GM12878 (cell line): ENCODE data around the gene BRWD1. TPM values are rescaled to one million over a fixed set of nuclear protein-coding genes. Genes with fewer than 3 reads are reported as not detected.

Source experiments
- ATAC-seq: fragments of 200-7000 bp; cut with Tn5 transposase; 3 replicates; pipeline ENCODE4 v1.9.1; 2020; ENCODE audit warnings: mild to moderate bottlenecking, moderate library complexity
- BruUV-seq: library from RNA; stranded (reverse); fragments of 400-500 nt; replicated peaks from 2 replicates; lab custom pipeline; 2021; lab: Mats Ljungman, UMichigan
- CTCF ChIA-PET: fragments of 300-600 bp; sonication (Branson Sonifier 250); formaldehyde crosslinking; extraction: SDS; loops from one replicate; lab custom pipeline; 2021; ENCODE audit warnings: inconsistent platforms; lab: Yijun Ruan, JAX
- POLR2A ChIA-PET: fragments of 350-600 bp; formaldehyde crosslinking; extraction: SDS; loops from one replicate; lab custom pipeline; 2021; ENCODE audit warnings: inconsistent platforms; lab: Charles Lee
- RAD21 ChIA-PET: fragments of 300-600 bp; sonication (Branson Sonifier 250); formaldehyde crosslinking; loops from one replicate; lab custom pipeline; 2023; ENCODE audit warnings: antibody characterized with exemption; ENCODE audit not compliant: unreplicated experiment; lab: Charles Lee
- SMC1A ChIA-PET: fragments of 300-600 bp; sonication (Branson Sonifier 250); formaldehyde crosslinking; loops from one replicate; lab custom pipeline; 2023; ENCODE audit not compliant: unreplicated experiment, uncharacterized antibody; lab: Charles Lee
- DNase-seq: peaks from one replicate; pipeline ENCODE4 v3.0.0-alpha.2; 2011; ENCODE audit warnings: low read depth, low spot score
- FAIRE-seq: peaks from 3 replicates; lab custom pipeline; 2011; peaks lifted over from hg19 to GRCh38; lab: Jason Lieb, UNC
- H2AFZ ChIP-seq: 2 replicates; pipeline ENCODE4 v1.6.0; 2011; ENCODE audit warnings: low read depth, low read length, control low read depth; ENCODE audit not compliant: control insufficient read depth
- H3K27ac ChIP-seq: 2 replicates; pipeline ENCODE4 v1.5.1; 2011; ENCODE audit warnings: control low read depth; ENCODE audit not compliant: control insufficient read depth, insufficient read depth
- H3K27me3 ChIP-seq, 2 experiments: replicated peaks in 1 of 2; 2 replicates each; pipeline versions ENCODE4 v1.6.0 to v1.6.1; 2011; ENCODE audit warnings: low read length in 1 of 2; ENCODE audit not compliant: control insufficient read depth in 2 of 2, insufficient read depth in 2 of 2
- H3K36me3 ChIP-seq, 2 experiments: 2 replicates each; pipeline ENCODE4 v1.5.1; 2011; ENCODE audit warnings: low read length in 1 of 2; ENCODE audit not compliant: control insufficient read depth in 2 of 2, insufficient read depth in 2 of 2
- H3K4me1 ChIP-seq: 2 replicates; pipeline ENCODE4 v1.6.1; 2011; ENCODE audit warnings: mild to moderate bottlenecking, low read length, moderate library complexity, mixed read lengths; ENCODE audit not compliant: control insufficient read depth, insufficient read depth
- H3K4me2 ChIP-seq: 2 replicates; pipeline ENCODE4 v1.6.0; 2011; ENCODE audit warnings: control low read depth; ENCODE audit not compliant: control insufficient read depth, insufficient read depth
- H3K4me3 ChIP-seq: fragments of 200-600 bp; sonication (generic); 2 replicates; pipeline ENCODE4 v1.5.1; 2016
- H3K79me2 ChIP-seq: 2 replicates; pipeline ENCODE4 v1.6.0; 2011; ENCODE audit warnings: low read length; ENCODE audit not compliant: control insufficient read depth, insufficient read depth
- H3K9ac ChIP-seq: 2 replicates; pipeline ENCODE4 v1.8.0; 2011; ENCODE audit warnings: low read length, control low read depth, mixed read lengths; ENCODE audit not compliant: control insufficient read depth, insufficient read depth
- H3K9me3 ChIP-seq: replicated peaks from 3 replicates; pipeline ENCODE4 v1.5.1; 2011; ENCODE audit warnings: mild to moderate bottlenecking, low read length; ENCODE audit not compliant: control insufficient read depth, insufficient read depth
- H4K20me1 ChIP-seq: 2 replicates; pipeline ENCODE4 v1.6.0; 2011; ENCODE audit not compliant: control insufficient read depth, insufficient read depth
- ESRRA ChIP-seq: IDR thresholded peaks from 2 replicates; pipeline ENCODE4 v1.6.1; 2012; ENCODE audit warnings: mild to moderate bottlenecking, low read length, improper control_type of control experiment
- HDGF ChIP-seq: fragments of 450-650 bp; IDR thresholded peaks from 2 replicates; pipeline ENCODE4 v1.6.1; 2016; ENCODE audit warnings: antibody characterized with exemption
- IRF4 ChIP-seq: IDR thresholded peaks from 2 replicates; pipeline ENCODE4 v1.6.1; 2011; ENCODE audit warnings: low read depth, low read length
- LARP7 ChIP-seq: fragments of 450-650 bp; IDR thresholded peaks from 2 replicates; pipeline ENCODE4 v1.6.1; 2017; ENCODE audit warnings: mild to moderate bottlenecking
- MXI1 ChIP-seq: fragments of 150-350 bp; IDR thresholded peaks from 2 replicates; pipeline ENCODE4 v1.6.1; 2011; ENCODE audit warnings: low read depth, mild to moderate bottlenecking, inconsistent platforms, low read length, improper control_type of control experiment
- NKRF ChIP-seq: fragments of 450-650 bp; conservative IDR thresholded peaks from 2 replicates; pipeline ENCODE4 v1.6.1; 2017; ENCODE audit warnings: mild to moderate bottlenecking, moderate library complexity
- RBBP5 ChIP-seq: fragments of 200-600 bp; sonication (generic); conservative IDR thresholded peaks from 2 replicates; pipeline ENCODE4 v1.6.1; 2016
- WRNIP1 ChIP-seq: IDR thresholded peaks from 2 replicates; pipeline ENCODE4 v1.6.1; 2011; ENCODE audit warnings: low read depth, low read length, improper control_type of control experiment, borderline replicate concordance
- WGBS: methylation state at CpG from one replicate; pipeline ENCODE4 v1.1.6; 2016; ENCODE audit warnings: low lambda C conversion rate; ENCODE audit not compliant: insufficient replicate concordance, insufficient coverage; ENCODE audit errors: missing lambda C conversion rate; 5-methylcytosine and 5-hydroxymethylcytosine counted together
- in situ Hi-C: fragments of 300-500 bp; cut with MboI; formaldehyde crosslinking; loops from 9 replicates; pipeline ENCODE4 v1.14.3; 2018; ENCODE audit warnings: mixed read lengths
- intact Hi-C: fragments of 100-400 bp; cut with micrococcal nuclease; formaldehyde crosslinking; loops from one replicate; pipeline ENCODE4 v1.14.2; 2022; ENCODE audit not compliant: unreplicated experiment
- polyA plus RNA-seq, 11 experiments: library from polyadenylated mRNA; depleted of rRNA in 4 of 11; unstranded in 6 of 11; stranded (reverse) in 5 of 11; fragments of >200 nt; fragmentation: Nextera tagmentation in 4 of 11; fragmentation: Illumina TruSeq in 1 of 11; extraction: Ambion mirVana in 4 of 11; extraction: Trizol in 1 of 11; gene quantifications; 1 replicate in 1 of 11; 2 replicates in 10 of 11; pipeline versions ENCODE4 v1.2.1 to v1.2.3, GENCODE V29; 2011 to 2016; ENCODE audit warnings: inconsistent platforms in 2 of 11, missing spikeins in 2 of 11, low read depth in 1 of 11
- total RNA-seq, 4 experiments: library from RNA; depleted of rRNA in 3 of 4; stranded (reverse); fragments of >200 nt in 3 of 4; fragmentation: Illumina TruSeq in 1 of 4; extraction: Trizol in 1 of 4; gene quantifications; 2 replicates each; pipeline versions ENCODE4 v1.2.1 to v1.2.3, GENCODE V29; 2013 to 2021
- TF ChIP-seq, protein P1 (sequence below): fragments of 450-650 bp; IDR thresholded peaks from 2 replicates; pipeline ENCODE4 v1.6.1; 2016; ENCODE audit warnings: mild to moderate bottlenecking
- TF ChIP-seq, protein P2 (sequence below): fragments of 450-650 bp; IDR thresholded peaks from 2 replicates; pipeline ENCODE4 v1.6.1; 2017; ENCODE audit warnings: mild to moderate bottlenecking, moderate library complexity

Gene BRWD1
- total and polyA plus RNA-seq, 10 of the 15 experiments (the other 5 are each of a cell fraction or from before 2014, with no cell fraction given), result 3.1 to 19.0 (median 13.5) TPM

DNA sequence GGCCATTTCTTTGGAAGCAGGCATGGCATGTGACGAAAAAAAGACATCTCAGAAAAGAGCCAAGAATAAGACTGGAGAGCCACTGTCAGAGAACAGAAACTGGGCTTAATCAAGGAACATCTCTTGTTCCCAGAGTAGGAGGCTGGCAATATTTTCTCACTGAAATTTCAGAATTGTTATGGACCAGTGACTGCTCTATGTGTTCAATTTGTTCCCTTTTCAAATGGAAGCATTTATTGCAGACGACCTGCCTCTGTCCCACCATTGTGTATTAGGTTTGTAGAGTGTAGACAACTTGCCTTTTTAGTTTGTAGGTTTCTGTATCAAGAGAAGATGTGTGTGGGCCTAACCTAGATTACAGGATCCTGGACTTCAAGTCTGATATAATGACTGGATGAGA is 148.9 kb downstream of the BRWD1 start:
- no TSS peak for BruUV-seq
- in situ Hi-C loops, result no loop called here
- intact Hi-C loops, result no loop called here
- Histone ChIP-seq H3K79me2 (no peaks in the 10 kb centered on the region), H3K9ac (no peak overlapping the region), H3K4me1 (no peaks in the 10 kb centered on the region), H3K27ac (no peak overlapping the region), H3K4me2 (no peak overlapping the region), H3K27me3 (no peaks in the 10 kb centered on the region), H3K9me3 (peaks cover 1% of the 10 kb centered on the region; the same call in 1 of the 3 replicates), H3K4me3 (no peak overlapping the region), H3K36me3 (peaks cover 0 to 5% of the 10 kb centered on the region in 2 experiments; a peak in 2 of 4 replicates), H2AFZ (no peak overlapping the region), H4K20me1 (no peaks in the 10 kb centered on the region)
- TF ChIP-seq LARP7, result no peak
- TF ChIP-seq MXI1, result no peak
- no peak for TF ChIP-seq HDGF
- no peak for TF ChIP-seq WRNIP1
- TF ChIP-seq NKRF, result no peak
- TF ChIP-seq, protein P1, sequence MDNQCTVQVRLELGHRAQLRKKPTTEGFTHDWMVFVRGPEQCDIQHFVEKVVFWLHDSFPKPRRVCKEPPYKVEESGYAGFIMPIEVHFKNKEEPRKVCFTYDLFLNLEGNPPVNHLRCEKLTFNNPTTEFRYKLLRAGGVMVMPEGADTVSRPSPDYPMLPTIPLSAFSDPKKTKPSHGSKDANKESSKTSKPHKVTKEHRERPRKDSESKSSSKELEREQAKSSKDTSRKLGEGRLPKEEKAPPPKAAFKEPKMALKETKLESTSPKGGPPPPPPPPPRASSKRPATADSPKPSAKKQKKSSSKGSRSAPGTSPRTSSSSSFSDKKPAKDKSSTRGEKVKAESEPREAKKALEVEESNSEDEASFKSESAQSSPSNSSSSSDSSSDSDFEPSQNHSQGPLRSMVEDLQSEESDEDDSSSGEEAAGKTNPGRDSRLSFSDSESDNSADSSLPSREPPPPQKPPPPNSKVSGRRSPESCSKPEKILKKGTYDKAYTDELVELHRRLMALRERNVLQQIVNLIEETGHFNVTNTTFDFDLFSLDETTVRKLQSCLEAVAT, result no peak
- no peak for TF ChIP-seq IRF4
- TF ChIP-seq, protein P2, sequence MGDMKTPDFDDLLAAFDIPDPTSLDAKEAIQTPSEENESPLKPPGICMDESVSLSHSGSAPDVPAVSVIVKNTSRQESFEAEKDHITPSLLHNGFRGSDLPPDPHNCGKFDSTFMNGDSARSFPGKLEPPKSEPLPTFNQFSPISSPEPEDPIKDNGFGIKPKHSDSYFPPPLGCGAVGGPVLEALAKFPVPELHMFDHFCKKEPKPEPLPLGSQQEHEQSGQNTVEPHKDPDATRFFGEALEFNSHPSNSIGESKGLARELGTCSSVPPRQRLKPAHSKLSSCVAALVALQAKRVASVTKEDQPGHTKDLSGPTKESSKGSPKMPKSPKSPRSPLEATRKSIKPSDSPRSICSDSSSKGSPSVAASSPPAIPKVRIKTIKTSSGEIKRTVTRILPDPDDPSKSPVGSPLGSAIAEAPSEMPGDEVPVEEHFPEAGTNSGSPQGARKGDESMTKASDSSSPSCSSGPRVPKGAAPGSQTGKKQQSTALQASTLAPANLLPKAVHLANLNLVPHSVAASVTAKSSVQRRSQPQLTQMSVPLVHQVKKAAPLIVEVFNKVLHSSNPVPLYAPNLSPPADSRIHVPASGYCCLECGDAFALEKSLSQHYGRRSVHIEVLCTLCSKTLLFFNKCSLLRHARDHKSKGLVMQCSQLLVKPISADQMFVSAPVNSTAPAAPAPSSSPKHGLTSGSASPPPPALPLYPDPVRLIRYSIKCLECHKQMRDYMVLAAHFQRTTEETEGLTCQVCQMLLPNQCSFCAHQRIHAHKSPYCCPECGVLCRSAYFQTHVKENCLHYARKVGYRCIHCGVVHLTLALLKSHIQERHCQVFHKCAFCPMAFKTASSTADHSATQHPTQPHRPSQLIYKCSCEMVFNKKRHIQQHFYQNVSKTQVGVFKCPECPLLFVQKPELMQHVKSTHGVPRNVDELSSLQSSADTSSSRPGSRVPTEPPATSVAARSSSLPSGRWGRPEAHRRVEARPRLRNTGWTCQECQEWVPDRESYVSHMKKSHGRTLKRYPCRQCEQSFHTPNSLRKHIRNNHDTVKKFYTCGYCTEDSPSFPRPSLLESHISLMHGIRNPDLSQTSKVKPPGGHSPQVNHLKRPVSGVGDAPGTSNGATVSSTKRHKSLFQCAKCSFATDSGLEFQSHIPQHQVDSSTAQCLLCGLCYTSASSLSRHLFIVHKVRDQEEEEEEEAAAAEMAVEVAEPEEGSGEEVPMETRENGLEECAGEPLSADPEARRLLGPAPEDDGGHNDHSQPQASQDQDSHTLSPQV, result no peak
- TF ChIP-seq RBBP5, result no peak
- no peak for TF ChIP-seq ESRRA
- ChIA-PET CTCF (no interaction called here), RAD21 (no interaction called here), POLR2A (no interaction called here), SMC1A (no interaction called here)
- DNase-seq (no peak), FAIRE-seq (no peak), ATAC-seq (no peak)
- WGBS, result 25% methylated on average over 2 of the region's 2 CpGs
